Stimulated activated CD8-positive, alpha-beta memory T cell treated with anti-CD3 and anti-CD28 coated beads, Interleukin-7, amount 100 ng/mL, for 48 hours (primary cell): ENCODE results near the gene DMRT2.

Experiments used
- DNase-seq, 2 donors: peaks; one replicate each; pipeline ENCODE4 v3.0.0-alpha.2; 2020; ENCODE audit warnings: low read depth in 1 of 2; ENCODE audit errors: extremely low read depth in 1 of 2

Gene DMRT2

DNA sequence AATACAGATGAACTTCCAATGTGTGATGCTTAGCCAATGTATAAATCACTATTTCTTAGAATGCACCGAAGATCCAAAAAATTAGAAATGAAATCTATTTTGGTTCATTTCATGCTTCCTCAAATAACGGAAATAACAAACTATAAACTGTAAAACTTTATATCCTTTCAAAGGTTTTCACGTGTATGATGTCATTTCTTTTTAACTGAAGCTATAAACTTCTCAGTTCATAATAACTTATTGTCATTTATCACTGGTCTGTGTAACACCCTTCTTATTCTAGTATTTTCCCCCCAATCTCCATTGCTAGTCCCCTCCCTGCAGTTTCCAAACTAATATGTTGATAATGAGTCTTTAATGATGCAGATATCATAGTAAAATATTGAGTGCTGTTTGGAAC, 36.4 kb downstream of the DMRT2 start:
- no peak for DNase-seq

DNA sequence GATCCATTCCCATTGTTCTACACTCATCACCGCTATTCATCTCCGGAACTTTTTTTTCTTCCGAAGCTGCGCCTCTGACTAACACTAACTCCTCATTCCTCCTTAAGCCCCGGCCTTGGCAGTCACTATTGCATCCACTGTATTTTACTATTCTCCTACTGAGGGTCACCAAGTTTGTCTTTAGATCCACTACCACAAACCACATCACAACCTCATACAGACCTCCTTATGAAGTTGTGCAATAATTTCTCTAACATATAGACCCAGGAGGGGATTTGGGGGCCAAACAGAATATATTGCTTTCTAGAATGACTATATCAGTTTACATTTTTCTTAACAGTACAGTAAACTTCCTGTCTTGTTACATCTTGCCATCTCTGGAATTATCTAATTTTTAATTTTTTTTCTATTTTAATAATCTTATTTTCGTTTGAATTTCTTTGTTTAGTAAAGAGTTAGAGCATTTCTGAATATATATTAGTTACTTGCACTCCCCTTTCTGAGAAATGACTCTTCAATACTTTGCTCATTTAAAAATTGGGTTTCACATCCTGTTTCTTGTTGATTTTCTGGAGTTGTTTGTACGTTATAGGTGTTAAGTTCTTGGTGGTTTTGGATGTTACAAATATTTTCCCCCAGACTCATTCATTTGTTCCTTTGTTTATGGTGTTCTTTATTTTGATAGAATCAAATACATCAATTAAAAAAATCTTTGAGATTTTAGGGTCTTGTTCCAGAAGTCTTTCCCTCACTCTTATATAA, 37.1 kb downstream of the DMRT2 start:
- DNase-seq = no peak

DNA sequence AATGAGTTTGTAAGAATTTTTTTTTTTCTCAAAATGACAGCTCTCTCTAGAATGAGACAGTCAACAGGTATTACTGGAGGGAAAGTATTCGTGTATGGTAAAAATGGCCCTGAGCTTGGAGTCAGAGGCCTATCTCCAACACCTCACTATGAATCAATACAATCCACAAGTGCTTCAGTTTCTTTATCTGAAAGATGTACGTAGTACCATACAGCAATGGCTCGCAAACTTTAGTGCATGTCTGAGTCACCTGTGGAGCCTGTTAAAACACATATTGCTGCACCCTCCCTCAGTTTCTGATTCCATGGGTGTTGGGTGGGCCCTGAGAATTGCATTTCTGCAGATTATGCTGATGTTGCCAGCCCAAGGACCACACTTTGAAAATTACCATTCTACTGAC, 44.6 kb downstream of the DMRT2 start:
- DNase-seq = no peak

DNA sequence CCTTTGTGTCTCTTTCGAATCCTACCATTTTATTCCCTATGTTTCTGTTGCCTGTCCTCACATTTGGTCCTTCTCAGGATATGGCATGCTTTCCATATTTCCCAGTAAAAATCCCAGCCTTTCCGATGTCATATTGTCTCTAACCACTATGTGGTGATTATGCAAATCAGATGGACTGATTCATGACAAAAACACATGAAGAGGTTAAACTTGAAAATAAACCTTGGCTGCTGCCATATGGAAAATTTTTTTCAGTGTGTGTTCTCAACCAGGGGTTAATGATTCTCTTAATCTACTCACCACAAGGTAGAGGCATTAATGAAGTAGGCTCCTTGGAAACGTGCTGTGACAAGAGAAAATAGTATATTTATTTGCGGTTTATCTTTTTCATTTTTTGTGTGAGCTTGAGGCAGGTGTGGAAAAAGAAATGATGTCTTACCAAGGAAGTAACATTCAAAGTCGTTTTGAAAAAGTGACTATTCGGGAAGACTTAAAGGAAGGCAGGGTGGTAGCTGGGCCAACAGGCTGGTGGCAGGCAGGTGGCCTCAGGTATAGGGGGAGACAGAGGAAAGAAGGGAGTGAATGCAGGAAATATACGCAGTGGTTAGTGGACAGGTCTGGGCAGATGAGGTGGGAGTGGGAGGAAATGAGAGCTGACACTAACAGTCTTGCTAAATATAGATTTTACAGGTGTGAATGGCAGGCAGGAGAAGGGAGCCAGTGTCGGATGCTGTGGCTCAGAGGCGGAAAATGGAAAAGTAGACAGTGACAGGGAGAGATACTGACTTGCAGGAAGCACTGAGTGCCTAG, 46.2 kb downstream of the DMRT2 start:
- DNase-seq = no peak

DNA sequence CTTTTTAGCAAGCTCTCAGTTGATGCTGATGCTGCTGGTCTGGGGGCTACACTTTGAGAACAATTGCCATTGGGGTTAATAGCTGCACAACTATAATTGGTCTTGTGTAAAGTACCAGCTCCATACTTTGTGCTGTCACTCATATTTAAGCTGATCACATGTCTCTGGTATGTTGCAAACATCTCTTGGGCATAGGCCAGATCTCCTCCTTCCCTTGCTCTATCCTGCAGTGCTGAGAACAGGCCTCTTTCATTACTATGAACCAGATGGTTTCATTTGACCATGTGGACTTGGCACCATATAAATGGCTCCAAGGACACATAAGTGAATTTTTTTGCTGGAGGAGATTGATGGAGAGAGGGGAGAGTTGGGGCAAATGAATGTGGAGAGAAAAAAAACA, 48.4 kb downstream of the DMRT2 start:
- DNase-seq = no peak

DNA sequence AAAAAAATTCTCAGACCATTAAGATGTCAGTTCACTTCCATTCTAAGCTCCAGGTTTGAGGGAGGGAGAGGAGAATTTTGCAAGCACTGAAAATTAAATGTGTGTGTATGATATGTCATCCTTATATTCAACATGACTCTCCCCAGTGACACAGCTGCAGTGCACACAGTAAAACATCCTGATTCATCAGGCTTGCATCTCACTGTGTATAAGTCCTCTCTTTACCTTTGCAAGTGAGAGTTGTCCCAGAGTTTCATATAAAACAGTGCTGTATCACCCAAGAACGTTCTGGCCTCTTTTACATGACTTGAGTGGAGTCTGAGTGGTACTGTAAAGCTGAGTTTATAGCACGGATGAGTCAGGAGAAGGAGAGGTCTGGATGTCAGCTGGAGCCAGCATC, 50.0 kb downstream of the DMRT2 start:
- DNase-seq = no peak

DNA sequence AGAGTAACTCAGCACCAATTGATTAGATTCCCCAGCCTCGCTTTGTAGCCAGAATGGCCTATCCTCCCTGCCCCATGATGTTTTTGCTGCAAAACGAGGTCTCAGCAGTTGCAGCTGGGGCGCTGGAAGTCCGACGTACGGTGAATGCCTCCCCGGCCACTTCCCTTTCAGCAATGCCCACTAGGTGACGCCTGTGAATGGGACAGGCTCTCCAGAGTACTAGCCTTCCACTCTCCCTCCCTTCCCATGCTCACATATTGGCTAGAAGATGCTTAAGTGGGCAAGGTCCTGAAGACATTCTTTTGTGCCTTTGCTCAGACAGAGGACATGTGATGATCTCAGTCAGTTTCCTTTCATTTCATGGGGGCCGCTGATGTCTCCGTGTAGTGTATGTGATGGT, 50.8 kb downstream of the DMRT2 start:
- DNase-seq = no peak

DNA sequence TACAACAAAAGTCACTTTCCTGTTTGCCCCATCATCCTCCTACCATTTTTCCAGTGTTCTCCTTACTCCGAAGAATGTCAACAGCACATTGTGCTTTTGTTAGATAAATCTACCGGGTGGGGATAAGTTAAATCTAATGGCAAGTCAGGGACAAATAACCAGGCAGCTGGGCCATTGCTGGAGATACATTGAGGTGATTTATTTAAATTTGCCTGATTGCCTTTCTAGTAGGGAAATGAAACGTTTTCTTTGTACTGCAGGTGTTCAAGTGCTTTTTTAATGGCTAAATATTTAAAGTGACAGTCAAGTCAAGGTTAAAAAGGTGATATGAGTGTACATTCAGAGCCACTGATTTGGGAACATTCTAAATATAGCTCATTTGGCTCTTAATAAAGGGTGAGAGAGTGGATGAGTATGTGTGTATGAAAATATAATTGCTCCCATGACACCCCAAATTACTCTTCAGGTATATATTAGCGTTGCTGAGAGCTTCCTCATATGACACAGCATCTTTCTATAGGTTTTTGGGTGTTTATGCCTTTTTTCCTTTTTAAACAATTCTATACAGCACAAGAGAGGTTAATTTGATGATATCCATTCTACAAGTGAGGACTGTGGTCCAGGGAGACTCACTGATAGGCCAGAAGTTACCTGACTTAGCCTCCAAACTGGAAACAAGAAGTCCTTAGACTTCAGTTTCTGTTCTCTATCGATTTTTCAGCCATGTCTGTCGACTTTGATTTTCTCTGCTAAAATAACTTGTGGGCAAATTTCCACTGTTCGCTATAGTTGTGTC, 51.9 kb downstream of the DMRT2 start:
- DNase-seq = no peak

DNA sequence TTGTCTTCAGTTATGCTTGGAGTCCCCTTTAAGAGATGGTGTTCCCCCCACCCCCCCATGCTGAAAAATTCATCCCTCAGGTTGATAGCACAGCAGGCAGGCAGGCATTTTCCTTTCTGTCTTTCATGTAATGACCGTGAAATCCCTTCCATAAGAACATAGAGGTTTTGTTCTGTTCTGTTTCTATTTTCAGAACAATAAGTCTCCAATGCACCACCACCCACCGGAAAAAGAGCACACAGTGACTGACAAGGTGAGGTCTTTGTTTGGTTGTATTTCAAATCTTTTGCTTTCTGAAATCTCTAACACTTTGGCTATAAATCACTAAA, 52.4 kb downstream of the DMRT2 start:
- no peak for DNase-seq
